Breast epithelium (tissue), 4 donors: ENCODE measurements around the gene GRK5. TPM values are rescaled to one million over a fixed set of nuclear protein-coding genes. Genes with fewer than 3 reads are reported as not detected.
A peak's percentile ranks its signal among the peaks of the same experiment; 100 is the strongest.
"Not testable (repeated sequence)": the region's sequence is repeated elsewhere in the genome, so short reads cannot be mapped to it uniquely, and the experiment has no call there.

Source experiments
- DNase-seq, 2 donors: peaks; one replicate each; pipeline ENCODE4 v3.0.0-alpha.2; 2019; ENCODE audit warnings: low spot score in 2 of 2
- H3K27ac ChIP-seq, 2 donors: fragments of 200-600 bp; sonication (generic) in 1 of 2; one replicate each; pipeline ENCODE4 v1.5.1; 2016 to 2019; ENCODE audit warnings: mild to moderate bottlenecking in 1 of 2
- H3K27me3 ChIP-seq, 2 donors: fragments of 200-600 bp; sonication (generic) in 1 of 2; one replicate each; pipeline versions ENCODE4 v1.5.1 to v1.6.0; 2017 to 2019; ENCODE audit warnings: control low read depth in 1 of 2, mild to moderate bottlenecking in 1 of 2
- H3K36me3 ChIP-seq: fragments of 200-600 bp; one replicate; pipeline ENCODE4 v1.5.1; 2019
- H3K4me1 ChIP-seq, 2 donors: fragments of 200-600 bp; sonication (generic); one replicate each; pipeline ENCODE4 v1.5.1; 2016 to 2019; ENCODE audit warnings: control low read depth in 1 of 2
- H3K4me3 ChIP-seq, 3 donors: fragments of 200-600 bp; sonication (generic); 1 replicate in 2 of 3; 2 replicates in 1 of 3; pipeline ENCODE4 v1.5.1; 2016 to 2019; ENCODE audit warnings: mild to moderate bottlenecking in 3 of 3, moderate library complexity in 2 of 3
- H3K9me3 ChIP-seq, 2 donors: fragments of 200-600 bp; sonication (generic) in 1 of 2; one replicate each; pipeline ENCODE4 v1.5.1; 2016 to 2019; ENCODE audit warnings: control low read depth in 1 of 2
- POLR2A ChIP-seq: fragments of 450-650 bp; IDR thresholded peaks from one replicate; pipeline ENCODE4 v1.6.1; 2016; ENCODE audit warnings: antibody characterized with exemption, mild to moderate bottlenecking, moderate library complexity
- POLR2AphosphoS5 ChIP-seq, 3 donors: sonication (generic); formaldehyde crosslinking; IDR thresholded peaks; one replicate each; pipeline ENCODE4 v1.6.1; 2017; ENCODE audit warnings: antibody characterized with exemption in 3 of 3
- intact Hi-C: fragments of 100-400 bp; cut with DNase I; formaldehyde crosslinking; loops from one replicate; pipeline ENCODE4 v1.15.1; 2023; ENCODE audit warnings: low total_unique reads
- total RNA-seq, 3 donors: library from RNA; depleted of rRNA; stranded (reverse); fragments of >200 nt; gene quantifications; one replicate each; pipeline ENCODE4 v1.1.0, GENCODE V29; 2016
- TF ChIP-seq, protein P1 (sequence below), 3 donors: fragments of 450-650 bp; IDR thresholded peaks; one replicate each; pipeline ENCODE4 v1.5.1; 2016 to 2017; ENCODE audit warnings: antibody characterized with exemption in 3 of 3, mild to moderate bottlenecking in 3 of 3, moderate library complexity in 3 of 3

Gene GRK5
- total RNA-seq, 3 donors from 2014 or later, result 14.9 to 20.6 (median 15.2) TPM

GRCh38 chr10:119231654-119232053 is 24.3 kb downstream of the GRK5 start:
- TF ChIP-seq, protein P1, sequence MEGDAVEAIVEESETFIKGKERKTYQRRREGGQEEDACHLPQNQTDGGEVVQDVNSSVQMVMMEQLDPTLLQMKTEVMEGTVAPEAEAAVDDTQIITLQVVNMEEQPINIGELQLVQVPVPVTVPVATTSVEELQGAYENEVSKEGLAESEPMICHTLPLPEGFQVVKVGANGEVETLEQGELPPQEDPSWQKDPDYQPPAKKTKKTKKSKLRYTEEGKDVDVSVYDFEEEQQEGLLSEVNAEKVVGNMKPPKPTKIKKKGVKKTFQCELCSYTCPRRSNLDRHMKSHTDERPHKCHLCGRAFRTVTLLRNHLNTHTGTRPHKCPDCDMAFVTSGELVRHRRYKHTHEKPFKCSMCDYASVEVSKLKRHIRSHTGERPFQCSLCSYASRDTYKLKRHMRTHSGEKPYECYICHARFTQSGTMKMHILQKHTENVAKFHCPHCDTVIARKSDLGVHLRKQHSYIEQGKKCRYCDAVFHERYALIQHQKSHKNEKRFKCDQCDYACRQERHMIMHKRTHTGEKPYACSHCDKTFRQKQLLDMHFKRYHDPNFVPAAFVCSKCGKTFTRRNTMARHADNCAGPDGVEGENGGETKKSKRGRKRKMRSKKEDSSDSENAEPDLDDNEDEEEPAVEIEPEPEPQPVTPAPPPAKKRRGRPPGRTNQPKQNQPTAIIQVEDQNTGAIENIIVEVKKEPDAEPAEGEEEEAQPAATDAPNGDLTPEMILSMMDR (IDR thresholded peaks at IDR 0.05), result no peak
- no peak for TF ChIP-seq POLR2A
- no peak for TF ChIP-seq POLR2AphosphoS5 (IDR thresholded peaks at IDR 0.05)
- Histone ChIP-seq H3K27me3 (no peaks in the 10 kb centered on the region), H3K4me1 (no peaks in the 10 kb centered on the region)

GRCh38 chr10:119232439-119232838 is 25.1 kb downstream of the GRK5 start:
- H3K36me3 ChIP-seq, DNase-seq, intact Hi-C loops, H3K9me3 ChIP-seq, H3K27me3 ChIP-seq, H3K4me1 ChIP-seq, H3K4me3 ChIP-seq: not testable (repeated sequence)
- peak overlapping the region in 1 of 2 donors; percentile 26 for H3K27ac ChIP-seq

More at GRCh38 chr10:119231654-119232053, 24.3 kb downstream of the GRK5 start:
- intact Hi-C loops, result no loop called here
- Histone ChIP-seq H3K27ac (no peak overlapping the region), H3K9me3 (no peaks in the 10 kb centered on the region), H3K36me3 (no peaks in the 10 kb centered on the region), H3K4me3 (no peak overlapping the region)
- no peak for DNase-seq

GRCh38 chr10:119233123-119233820 is 25.9 kb downstream of the GRK5 start:
- no peaks in the 10 kb centered on the region for H3K9me3 ChIP-seq
- H3K27ac ChIP-seq, result peak overlapping the region in 1 of 2 donors; percentile 63
- TF ChIP-seq, protein P1 (IDR thresholded peaks at IDR 0.05), result no peak
- TF ChIP-seq POLR2A (no peak), POLR2AphosphoS5 (IDR thresholded peaks at IDR 0.05) (no peak)
- intact Hi-C loops, result no loop called here
- no peaks in the 10 kb centered on the region for H3K27me3 ChIP-seq
- no peak for DNase-seq
- H3K36me3 ChIP-seq, result no peaks in the 10 kb centered on the region
- H3K4me3 ChIP-seq, result no peak overlapping the region
- H3K4me1 ChIP-seq, result no peaks in the 10 kb centered on the region

DNA sequence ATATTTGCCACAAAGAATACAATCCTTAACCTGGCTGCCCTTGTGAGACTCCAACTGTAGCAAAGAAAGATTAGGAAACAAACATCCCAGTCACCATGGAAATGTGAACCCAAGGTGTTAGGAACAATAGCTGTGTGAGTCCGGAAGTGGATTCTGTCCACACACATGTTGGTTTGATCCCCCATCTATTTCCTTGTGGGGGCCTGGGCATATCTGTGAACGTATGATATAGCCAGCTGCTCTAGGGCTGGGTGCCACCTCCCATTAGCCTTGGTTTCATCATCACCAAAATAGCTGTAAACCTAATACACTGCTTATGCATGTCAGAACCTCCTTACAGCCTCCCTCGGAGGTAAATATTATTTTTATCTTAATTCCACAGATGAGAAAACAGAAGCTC is 26.4 kb downstream of the GRK5 start:
- DNase-seq, result no peak
- Histone ChIP-seq H3K4me3 (no peak overlapping the region), H3K36me3 (no peaks in the 10 kb centered on the region), H3K27ac (peak overlapping the region in 1 of 2 donors; percentile 63), H3K27me3 (no peaks in the 10 kb centered on the region), H3K4me1 (no peaks in the 10 kb centered on the region), H3K9me3 (no peaks in the 10 kb centered on the region)
- intact Hi-C loops, result no loop called here
- TF ChIP-seq, protein P1 (IDR thresholded peaks at IDR 0.05), result no peak
- TF ChIP-seq POLR2AphosphoS5 (IDR thresholded peaks at IDR 0.05), result no peak

- intact Hi-C loops, result no loop called here
- no peak for DNase-seq
- no peaks in the 10 kb centered on the region for H3K36me3 ChIP-seq
- no peak overlapping the region for H3K4me3 ChIP-seq
- H3K27ac ChIP-seq, result peak overlapping the region in 1 of 2 donors; percentile 26
- no peaks in the 10 kb centered on the region for H3K27me3 ChIP-seq
- TF ChIP-seq, protein P1 (IDR thresholded peaks at IDR 0.05), result no peak
- TF ChIP-seq POLR2AphosphoS5 (IDR thresholded peaks at IDR 0.05) (no peak), POLR2A (no peak)
- H3K4me1 ChIP-seq, result no peaks in the 10 kb centered on the region
- no peaks in the 10 kb centered on the region for H3K9me3 ChIP-seq
These were observed 28.0 kb downstream of the GRK5 start for GRCh38 chr10:119235356-119235755.
